Prostate gland (tissue), 2 donors: ENCODE measurements around the gene GAS6. TPM values are rescaled to one million over a fixed set of nuclear protein-coding genes. Genes with fewer than 3 reads are reported as not detected.

Experiments used
- DNase-seq: peaks from one replicate; pipeline ENCODE4 v3.0.0-alpha.2; 2019; ENCODE audit warnings: low spot score
- H3K27ac ChIP-seq, 2 donors: fragments of 200-600 bp; sonication (generic); 2 replicates each; pipeline ENCODE4 v1.5.1; 2017 to 2019
- H3K27me3 ChIP-seq: fragments of 200-600 bp; sonication (generic); replicated peaks from 2 replicates; pipeline ENCODE4 v1.5.1; 2019; ENCODE audit not compliant: insufficient read depth
- H3K36me3 ChIP-seq, 2 donors: fragments of 200-600 bp; sonication (generic); 1 replicate in 1 of 2; 2 replicates in 1 of 2; pipeline versions ENCODE4 v1.5.1 to v1.8.1; 2017 to 2019
- H3K4me1 ChIP-seq: fragments of 200-600 bp; sonication (generic); replicated peaks from 2 replicates; pipeline ENCODE4 v1.5.1; 2019
- H3K4me3 ChIP-seq, 2 donors: fragments of 200-600 bp; sonication (generic); 2 replicates each; pipeline ENCODE4 v1.5.1; 2017 to 2019
- H3K9me3 ChIP-seq: fragments of 200-600 bp; sonication (generic); 2 replicates; pipeline ENCODE4 v1.5.1; 2017
- CTCF ChIP-seq, 4 experiments: fragments of 200-600 bp in 2 of 4; fragments of 450-650 bp in 2 of 4; sonication (generic) in 2 of 4; IDR thresholded peaks; 1 replicate in 3 of 4; 2 replicates in 1 of 4; pipeline ENCODE4 v1.5.1; 2016 to 2019; ENCODE audit warnings: antibody characterized with exemption in 4 of 4, mild to moderate bottlenecking in 2 of 4, moderate library complexity in 2 of 4
- POLR2A ChIP-seq: fragments of 450-650 bp; IDR thresholded peaks from one replicate; pipeline ENCODE4 v1.6.1; 2016; ENCODE audit warnings: antibody characterized with exemption, mild to moderate bottlenecking
- POLR2AphosphoS5 ChIP-seq: sonication (generic); formaldehyde crosslinking; IDR thresholded peaks from one replicate; pipeline ENCODE4 v1.6.1; 2017; ENCODE audit warnings: antibody characterized with exemption
- whole genome bisulfite sequencing: methylation state at CpG from one replicate; pipeline ENCODE4 v1.1.5; 2018; 5-methylcytosine and 5-hydroxymethylcytosine counted together
- intact Hi-C: fragments of 100-400 bp; cut with DNase I; formaldehyde crosslinking; loops from one replicate; pipeline ENCODE4 v1.14.2; 2022
- total RNA-seq, 2 donors: library from RNA; depleted of rRNA; stranded (reverse); fragments of >200 nt; gene quantifications; one replicate each; pipeline ENCODE4 v1.1.0, GENCODE V29; 2016

Gene GAS6
- total RNA-seq, 2 donors from 2014 or later = 116 to 432 TPM

GRCh38 chr13:113843063-113843654 lies 20.7 kb downstream of the GAS6 start:
- peaks cover 11% of the 10 kb centered on the region for H3K4me1 ChIP-seq
- no peak overlapping the region for H3K4me3 ChIP-seq
- H3K27me3 ChIP-seq = peaks cover 4% of the 10 kb centered on the region
- no peak overlapping the region for H3K27ac ChIP-seq
- 92% methylated on average over 30 of the region's 30 CpGs for WGBS
- no peak for TF ChIP-seq POLR2A
- no peak for TF ChIP-seq CTCF (IDR thresholded peaks at IDR 0.05)
- no peak for TF ChIP-seq POLR2AphosphoS5
- no peaks in the 10 kb centered on the region for H3K9me3 ChIP-seq
- intact Hi-C loops = no loop called here
- H3K36me3 ChIP-seq = no peaks in the 10 kb centered on the region
- no peak for DNase-seq

GRCh38 chr13:113842336-113843062 lies 21.4 kb downstream of the GAS6 start:
- DNase-seq = no peak
- H3K27me3 ChIP-seq = peaks cover 4% of the 10 kb centered on the region
- H3K36me3 ChIP-seq = no peaks in the 10 kb centered on the region
- H3K4me1 ChIP-seq = peaks cover 14% of the 10 kb centered on the region
- no peak overlapping the region for H3K27ac ChIP-seq
- H3K9me3 ChIP-seq = no peaks in the 10 kb centered on the region
- WGBS = 94% methylated on average over 29 of the region's 29 CpGs
- H3K4me3 ChIP-seq = no peak overlapping the region
- intact Hi-C loops = no loop called here
- TF ChIP-seq POLR2A = no peak
- no peak for TF ChIP-seq CTCF (IDR thresholded peaks at IDR 0.05)
- no peak for TF ChIP-seq POLR2AphosphoS5

- Histone ChIP-seq H3K4me3 (no peak overlapping the region), H3K27me3 (peaks cover 4% of the 10 kb centered on the region), H3K27ac (no peak overlapping the region), H3K4me1 (peaks cover 18% of the 10 kb centered on the region), H3K9me3 (no peaks in the 10 kb centered on the region), H3K36me3 (no peaks in the 10 kb centered on the region)
- DNase-seq = no peak
- TF ChIP-seq POLR2AphosphoS5 = no peak
- TF ChIP-seq CTCF (IDR thresholded peaks at IDR 0.05) = no peak
- TF ChIP-seq POLR2A = no peak
- 76% methylated on average over 15 of the region's 15 CpGs for WGBS
- intact Hi-C loops = no loop called here
Observed at GRCh38 chr13:113841353-113841650, 22.6 kb downstream of the GAS6 start.

- no peak for DNase-seq
- no peak for TF ChIP-seq CTCF (IDR thresholded peaks at IDR 0.05)
- no peak for TF ChIP-seq POLR2AphosphoS5
- no peak for TF ChIP-seq POLR2A
- intact Hi-C loops = no loop called here
- WGBS = 64% methylated on average over 32 of the region's 35 CpGs
- H3K36me3 ChIP-seq = no peaks in the 10 kb centered on the region
- peaks cover 18% of the 10 kb centered on the region for H3K4me1 ChIP-seq
- no peak overlapping the region for H3K4me3 ChIP-seq
- H3K9me3 ChIP-seq = no peaks in the 10 kb centered on the region
- peaks cover 4% of the 10 kb centered on the region for H3K27me3 ChIP-seq
- peak overlapping the region; percentile 31 to 90 for H3K27ac ChIP-seq
Observed at GRCh38 chr13:113840541-113841352, 23.1 kb downstream of the GAS6 start.
